ENCODE results near the gene NUDT19. TPM values are rescaled to one million over a fixed set of nuclear protein-coding genes. Genes with fewer than 3 reads are reported as not detected.

NUDT19 gene
- total and polyA plus RNA-seq, 2 donors (not counting 3 experiments of a cell fraction or from before 2014, with no cell fraction given): 6.6 to 14.0 TPM

DNA sequence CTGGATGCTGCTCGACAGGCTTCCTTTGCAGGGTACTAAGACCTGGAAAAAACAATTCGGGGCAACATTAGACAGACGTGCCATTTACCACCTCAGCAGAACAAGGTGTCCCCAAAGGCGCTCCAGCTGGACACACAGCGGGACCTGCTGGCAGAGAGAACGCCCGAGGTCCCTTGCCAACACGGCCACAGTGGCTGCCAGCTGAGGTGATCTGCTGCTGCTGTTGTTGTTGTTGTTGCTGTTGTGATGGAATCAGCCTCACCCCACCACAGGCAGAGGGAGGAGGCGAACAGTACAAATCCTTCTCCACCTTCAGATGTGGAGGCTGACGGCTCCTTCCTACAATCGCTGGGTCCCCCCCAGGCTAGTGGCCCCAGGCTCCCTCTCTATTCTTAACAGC is 41.9 kb upstream of the NUDT19 start:
- Histone ChIP-seq H3K27me3 (ENCODE audit: control insufficient read depth in 2 of 2, insufficient read depth in 2 of 2, low read length in 2 of 2) (no peaks in the 10 kb centered on the region), H2AFZ (ENCODE audit: low read depth, low read length) (no peak overlapping the region), H3K9ac (replicated peaks; ENCODE audit: extremely low read depth, insufficient read depth, low read length) (no peak overlapping the region), H3K4me1 (ENCODE audit: control insufficient read depth, extremely low read depth, insufficient read depth, low read length) (no peaks in the 10 kb centered on the region), H3K9me3 (replicated peaks; ENCODE audit: control insufficient read depth, insufficient read depth, low read length) (no peaks in the 10 kb centered on the region), H3K79me2 (ENCODE audit: control insufficient read depth, insufficient read depth, low read length) (no peaks in the 10 kb centered on the region), H3K4me2 (ENCODE audit: insufficient read depth, low read length) (no peak overlapping the region), H3K27ac (ENCODE audit: insufficient read depth, low read depth, low read length) (no peak overlapping the region), H3K9me1 (replicated peaks; ENCODE audit: control insufficient read depth, extremely low read depth, insufficient read depth, low read length) (no peaks in the 10 kb centered on the region), H4K20me1 (replicated peaks; ENCODE audit: control insufficient read depth, extremely low read depth, insufficient read depth, low read length) (no peaks in the 10 kb centered on the region), H3K4me3 (replicated peaks in 1 of 3; ENCODE audit: insufficient read depth in 1 of 3, low read depth in 1 of 3, low read length in 3 of 3) (no peak overlapping the region), H3K36me3 (ENCODE audit: control insufficient read depth in 2 of 2, extremely low read depth in 1 of 2, insufficient read depth in 2 of 2, low read length in 2 of 2) (peaks cover 0 to 6% of the 10 kb centered on the region in 2 experiments)
- no peak for FAIRE-seq
- ChIA-PET POLR2A (no interaction called here), CTCF (no interaction called here)
- TF ChIP-seq GATA2 (IDR thresholded peaks at IDR 0.05; ENCODE audit: insufficient read depth, insufficient read length, low read depth, low read length) (no peak), POLR2AphosphoS5 (IDR thresholded peaks at IDR 0.05; ENCODE audit: insufficient read depth, low read depth, low read length) (no peak), POLR2A (IDR thresholded peaks at IDR 0.05; ENCODE audit: low read depth, low read length) (no peak), EZH2 (IDR thresholded peaks at IDR 0.05; ENCODE audit: borderline replicate concordance, low read depth, low read length, severe bottlenecking) (no peak), MYC (IDR thresholded peaks at IDR 0.05; ENCODE audit: low read depth, low read length) (no peak), FOS (IDR thresholded peaks at IDR 0.05; ENCODE audit: borderline replicate concordance, insufficient read depth, low read length) (no peak)
- TF ChIP-seq, protein P1, sequence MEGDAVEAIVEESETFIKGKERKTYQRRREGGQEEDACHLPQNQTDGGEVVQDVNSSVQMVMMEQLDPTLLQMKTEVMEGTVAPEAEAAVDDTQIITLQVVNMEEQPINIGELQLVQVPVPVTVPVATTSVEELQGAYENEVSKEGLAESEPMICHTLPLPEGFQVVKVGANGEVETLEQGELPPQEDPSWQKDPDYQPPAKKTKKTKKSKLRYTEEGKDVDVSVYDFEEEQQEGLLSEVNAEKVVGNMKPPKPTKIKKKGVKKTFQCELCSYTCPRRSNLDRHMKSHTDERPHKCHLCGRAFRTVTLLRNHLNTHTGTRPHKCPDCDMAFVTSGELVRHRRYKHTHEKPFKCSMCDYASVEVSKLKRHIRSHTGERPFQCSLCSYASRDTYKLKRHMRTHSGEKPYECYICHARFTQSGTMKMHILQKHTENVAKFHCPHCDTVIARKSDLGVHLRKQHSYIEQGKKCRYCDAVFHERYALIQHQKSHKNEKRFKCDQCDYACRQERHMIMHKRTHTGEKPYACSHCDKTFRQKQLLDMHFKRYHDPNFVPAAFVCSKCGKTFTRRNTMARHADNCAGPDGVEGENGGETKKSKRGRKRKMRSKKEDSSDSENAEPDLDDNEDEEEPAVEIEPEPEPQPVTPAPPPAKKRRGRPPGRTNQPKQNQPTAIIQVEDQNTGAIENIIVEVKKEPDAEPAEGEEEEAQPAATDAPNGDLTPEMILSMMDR (IDR thresholded peaks at IDR 0.05; ENCODE audit: extremely low read depth in 1 of 2, insufficient read depth in 1 of 2, low read depth in 1 of 2, low read length in 2 of 2): no peak
- TF ChIP-seq, protein P2, sequence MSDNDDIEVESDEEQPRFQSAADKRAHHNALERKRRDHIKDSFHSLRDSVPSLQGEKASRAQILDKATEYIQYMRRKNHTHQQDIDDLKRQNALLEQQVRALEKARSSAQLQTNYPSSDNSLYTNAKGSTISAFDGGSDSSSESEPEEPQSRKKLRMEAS (IDR thresholded peaks at IDR 0.05; ENCODE audit: insufficient read depth, insufficient read length): no peak
- dilution Hi-C loops (cut with MboI; ENCODE audit: extremely low pct_ligation_motif_present, low sequenced_read_pairs) (no loop called here), intact Hi-C loops (cut with micrococcal nuclease) (no loop called here)
- DNase-seq (ENCODE audit: low read depth, low spot score): no peak
- BruUV-seq (replicated peaks): no TSS peak
